ENCODE results near the gene AFF2. TPM values are rescaled to one million over a fixed set of nuclear protein-coding genes. Genes with fewer than 3 reads are reported as not detected.

AFF2 gene
- total RNA-seq, 2 experiments from 2014 or later: 0.13 to 0.40 TPM

- ChIA-PET CTCF (no interaction called here), POLR2A (no interaction called here)
- H3K4me1 Mint-ChIP-seq (ENCODE audit: low read depth): no peaks in the 10 kb centered on the region
- no peaks in the 10 kb centered on the region for H3K36me3 Mint-ChIP-seq (ENCODE audit: low read depth)
- ATAC-seq: no peak
- H3K27ac Mint-ChIP-seq: no peak overlapping the region
- H3K27me3 Mint-ChIP-seq (ENCODE audit: low read depth): no peaks in the 10 kb centered on the region
- H3K9me3 Mint-ChIP-seq (ENCODE audit: insufficient read depth): no peaks in the 10 kb centered on the region
- no peak for DNase-seq
- no peak overlapping the region for H3K4me3 Mint-ChIP-seq
Measured at GRCh38 chrX:148984238-148984637, 483.8 kb downstream of the AFF2 start.

DNA sequence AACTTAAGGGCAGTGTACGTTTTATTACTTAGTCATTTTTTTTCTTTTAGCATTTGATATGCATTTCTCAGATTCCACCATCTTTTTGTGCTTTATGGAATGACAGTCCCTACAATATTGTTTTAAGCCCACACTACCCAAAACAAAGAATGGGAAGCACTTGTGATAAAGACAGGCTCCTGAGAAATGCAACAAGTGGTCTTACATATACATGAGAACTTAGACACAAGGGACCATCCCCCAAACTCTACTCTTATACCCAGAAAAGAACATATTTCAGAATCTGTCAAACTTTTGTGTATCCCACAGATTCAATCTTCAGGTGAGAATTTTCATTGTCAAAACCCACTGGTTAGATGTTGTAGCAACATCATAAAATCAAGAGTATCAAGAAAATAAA, 491.1 kb downstream of the AFF2 start:
- CTCF ChIA-PET: no interaction called here
- POLR2A ChIA-PET: no interaction called here
- no peak for DNase-seq
- no peak overlapping the region for H3K4me3 Mint-ChIP-seq
- no peak for ATAC-seq
- H3K4me1 Mint-ChIP-seq (ENCODE audit: low read depth): no peaks in the 10 kb centered on the region
- H3K27ac Mint-ChIP-seq: no peak overlapping the region
- no peaks in the 10 kb centered on the region for H3K27me3 Mint-ChIP-seq (ENCODE audit: low read depth)
- no peaks in the 10 kb centered on the region for H3K9me3 Mint-ChIP-seq (ENCODE audit: insufficient read depth)
- H3K36me3 Mint-ChIP-seq (ENCODE audit: low read depth): no peaks in the 10 kb centered on the region

GRCh38 chrX:148995661-148996060, 495.2 kb downstream of the AFF2 start:
- Mint-ChIP-seq H3K4me3 (no peak overlapping the region), H3K9me3 (ENCODE audit: insufficient read depth) (no peaks in the 10 kb centered on the region), H3K27me3 (ENCODE audit: low read depth) (no peaks in the 10 kb centered on the region), H3K36me3 (ENCODE audit: low read depth) (no peaks in the 10 kb centered on the region), H3K4me1 (ENCODE audit: low read depth) (no peaks in the 10 kb centered on the region), H3K27ac (no peak overlapping the region)
- CTCF ChIA-PET: no interaction called here
- no peak for DNase-seq
- POLR2A ChIA-PET: no interaction called here
- no peak for ATAC-seq

DNA sequence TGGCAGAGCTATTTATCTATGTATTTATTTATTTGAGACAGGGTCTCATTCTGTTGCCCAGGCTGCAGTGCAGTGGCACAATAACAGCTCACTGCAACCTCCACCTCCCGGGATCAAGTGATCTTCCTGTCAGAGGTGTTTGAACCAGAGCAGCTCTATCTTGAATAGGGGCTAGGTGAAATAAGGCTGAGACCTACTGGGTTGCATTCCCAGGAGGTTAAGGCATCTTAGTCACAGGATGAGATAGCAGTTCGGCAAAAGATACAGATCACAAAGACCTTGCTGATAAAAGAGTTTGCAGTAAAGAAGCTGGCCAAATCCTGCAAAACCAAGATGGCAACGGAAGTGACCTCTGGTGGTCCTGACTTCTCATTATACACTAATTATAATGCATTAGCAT, 501.9 kb downstream of the AFF2 start:
- no peak for DNase-seq
- no peaks in the 10 kb centered on the region for H3K27me3 Mint-ChIP-seq (ENCODE audit: low read depth)
- no peaks in the 10 kb centered on the region for H3K4me1 Mint-ChIP-seq (ENCODE audit: low read depth)
- ATAC-seq: no peak
- CTCF ChIA-PET: no interaction called here
- H3K9me3 Mint-ChIP-seq (ENCODE audit: insufficient read depth): no peaks in the 10 kb centered on the region
- no peak overlapping the region for H3K4me3 Mint-ChIP-seq
- H3K27ac Mint-ChIP-seq: no peak overlapping the region
- no peaks in the 10 kb centered on the region for H3K36me3 Mint-ChIP-seq (ENCODE audit: low read depth)
- POLR2A ChIA-PET: interaction anchor here (1.1 kb wide), 1 partner anchor 16 kb away, joined by 3 read pairs; no protein-coding TSS in a partner anchor

GRCh38 chrX:149003863-149004660, 503.6 kb downstream of the AFF2 start:
- ChIA-PET POLR2A (no interaction called here), CTCF (no interaction called here)
- Mint-ChIP-seq H3K27me3 (ENCODE audit: low read depth) (no peaks in the 10 kb centered on the region), H3K36me3 (ENCODE audit: low read depth) (no peaks in the 10 kb centered on the region), H3K9me3 (ENCODE audit: insufficient read depth) (no peaks in the 10 kb centered on the region), H3K4me3 (no peak overlapping the region), H3K27ac (no peak overlapping the region), H3K4me1 (ENCODE audit: low read depth) (no peaks in the 10 kb centered on the region)
- DNase-seq: no peak
- no peak for ATAC-seq

DNA sequence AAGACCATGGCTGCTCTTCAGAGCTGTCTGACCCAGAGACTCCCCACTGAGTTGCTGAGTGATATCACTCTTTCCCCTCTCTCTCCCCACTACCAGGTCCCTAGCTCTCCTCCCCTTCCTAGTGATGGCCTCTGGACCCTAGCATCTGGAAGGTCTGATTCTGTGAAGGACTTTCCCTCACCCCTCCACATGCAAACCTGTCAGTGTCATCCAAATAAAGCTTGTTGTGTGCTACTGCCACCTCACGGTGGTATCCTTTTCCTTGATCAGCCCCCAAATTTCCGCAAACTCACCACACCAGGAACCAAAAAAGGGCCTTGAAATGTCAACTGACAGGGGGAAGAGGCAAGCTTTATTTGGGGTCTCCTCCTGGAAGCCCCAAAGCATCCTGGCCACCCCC, 504.5 kb downstream of the AFF2 start:
- H3K27ac Mint-ChIP-seq: no peak overlapping the region
- ChIA-PET CTCF (no interaction called here), POLR2A (no interaction called here)
- no peaks in the 10 kb centered on the region for H3K9me3 Mint-ChIP-seq (ENCODE audit: insufficient read depth)
- H3K36me3 Mint-ChIP-seq (ENCODE audit: low read depth): no peaks in the 10 kb centered on the region
- H3K4me1 Mint-ChIP-seq (ENCODE audit: low read depth): no peaks in the 10 kb centered on the region
- ATAC-seq (no peak), DNase-seq (no peak)
- no peak overlapping the region for H3K4me3 Mint-ChIP-seq
- no peaks in the 10 kb centered on the region for H3K27me3 Mint-ChIP-seq (ENCODE audit: low read depth)

DNA sequence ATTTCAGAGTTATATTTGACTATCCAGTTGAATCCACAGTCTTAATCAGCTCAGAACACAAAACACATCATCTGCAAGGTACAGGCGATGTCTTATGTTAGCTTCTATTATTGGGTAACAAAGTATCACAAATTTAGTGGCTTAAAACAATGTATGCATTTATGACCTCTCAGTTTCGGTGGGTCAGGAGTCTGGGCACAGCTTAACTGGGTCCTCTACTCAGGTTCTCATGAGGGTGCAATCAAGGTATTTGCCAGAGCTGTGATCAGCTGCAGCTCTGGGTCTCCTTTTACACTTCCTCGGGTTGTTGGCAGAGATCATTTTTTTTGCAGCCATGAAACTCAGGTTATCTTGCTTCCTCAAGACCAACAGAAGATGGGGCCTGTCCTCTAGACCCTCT, 505.8 kb downstream of the AFF2 start:
- no peak for ATAC-seq
- ChIA-PET CTCF (no interaction called here), POLR2A (interaction anchor here (0.8 kb wide), 1 partner anchor 13 kb away, joined by 3 read pairs; no protein-coding TSS in a partner anchor)

GRCh38 chrX:149007423-149007822, 507.0 kb downstream of the AFF2 start:
- H3K27me3 Mint-ChIP-seq (ENCODE audit: low read depth): no peaks in the 10 kb centered on the region
- H3K4me3 Mint-ChIP-seq: no peak overlapping the region
- POLR2A ChIA-PET: no interaction called here
- ATAC-seq (no peak), DNase-seq (no peak)
- H3K36me3 Mint-ChIP-seq (ENCODE audit: low read depth): no peaks in the 10 kb centered on the region
- H3K9me3 Mint-ChIP-seq (ENCODE audit: insufficient read depth): no peaks in the 10 kb centered on the region
- no peaks in the 10 kb centered on the region for H3K4me1 Mint-ChIP-seq (ENCODE audit: low read depth)
- H3K27ac Mint-ChIP-seq: no peak overlapping the region
- CTCF ChIA-PET: no interaction called here

More for the DNA sequence above, 505.8 kb downstream of the AFF2 start:
- H3K27me3 Mint-ChIP-seq (ENCODE audit: low read depth): no peaks in the 10 kb centered on the region
- H3K4me3 Mint-ChIP-seq: no peak overlapping the region
- H3K9me3 Mint-ChIP-seq (ENCODE audit: insufficient read depth): no peaks in the 10 kb centered on the region
- H3K4me1 Mint-ChIP-seq (ENCODE audit: low read depth): no peaks in the 10 kb centered on the region
- no peak overlapping the region for H3K27ac Mint-ChIP-seq
- H3K36me3 Mint-ChIP-seq (ENCODE audit: low read depth): no peaks in the 10 kb centered on the region
- no peak for DNase-seq

GRCh38 chrX:149010013-149010852, 509.8 kb downstream of the AFF2 start:
- H3K27ac Mint-ChIP-seq: no peak overlapping the region
- POLR2A ChIA-PET: no interaction called here

GRCh38 chrX:149010853-149011224, 510.4 kb downstream of the AFF2 start:
- Mint-ChIP-seq H3K4me1 (ENCODE audit: low read depth) (no peaks in the 10 kb centered on the region), H3K27ac (no peak overlapping the region), H3K9me3 (ENCODE audit: insufficient read depth) (no peaks in the 10 kb centered on the region), H3K4me3 (no peak overlapping the region), H3K27me3 (ENCODE audit: low read depth) (no peaks in the 10 kb centered on the region), H3K36me3 (ENCODE audit: low read depth) (no peaks in the 10 kb centered on the region)
- no peak for DNase-seq
- ChIA-PET POLR2A (no interaction called here), CTCF (no interaction called here)
- no peak for ATAC-seq

More at GRCh38 chrX:149010013-149010852, 509.8 kb downstream of the AFF2 start:
- Mint-ChIP-seq H3K9me3 (ENCODE audit: insufficient read depth) (no peaks in the 10 kb centered on the region), H3K4me1 (ENCODE audit: low read depth) (no peaks in the 10 kb centered on the region), H3K4me3 (no peak overlapping the region), H3K27me3 (ENCODE audit: low read depth) (no peaks in the 10 kb centered on the region), H3K36me3 (ENCODE audit: low read depth) (no peaks in the 10 kb centered on the region)
- ATAC-seq (no peak), DNase-seq (no peak)
- CTCF ChIA-PET: no interaction called here

DNA sequence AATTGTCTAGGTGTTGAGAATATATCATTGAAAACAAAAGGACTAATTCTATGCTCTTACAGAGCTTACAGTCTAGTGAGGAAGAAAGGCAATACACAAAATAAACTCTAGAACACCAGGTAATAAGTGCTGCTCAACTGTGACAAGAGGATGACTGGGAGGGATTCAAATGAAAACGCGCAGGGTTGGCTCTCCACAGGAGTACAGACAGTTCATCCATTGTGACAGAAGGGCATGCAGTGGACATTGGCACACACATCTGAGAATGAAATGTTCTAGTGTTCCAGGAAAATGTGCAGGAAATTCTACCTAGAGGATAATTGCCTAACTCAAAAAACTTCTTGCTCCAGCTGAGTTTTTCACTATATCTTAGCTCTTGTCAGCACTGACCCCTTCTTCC, 512.7 kb downstream of the AFF2 start:
- ChIA-PET POLR2A (no interaction called here), CTCF (no interaction called here)
- Mint-ChIP-seq H3K27me3 (ENCODE audit: low read depth) (no peaks in the 10 kb centered on the region), H3K4me1 (ENCODE audit: low read depth) (no peaks in the 10 kb centered on the region), H3K4me3 (no peak overlapping the region), H3K9me3 (ENCODE audit: insufficient read depth) (no peaks in the 10 kb centered on the region), H3K36me3 (ENCODE audit: low read depth) (no peaks in the 10 kb centered on the region), H3K27ac (no peak overlapping the region)
- no peak for DNase-seq
- ATAC-seq: no peak

DNA sequence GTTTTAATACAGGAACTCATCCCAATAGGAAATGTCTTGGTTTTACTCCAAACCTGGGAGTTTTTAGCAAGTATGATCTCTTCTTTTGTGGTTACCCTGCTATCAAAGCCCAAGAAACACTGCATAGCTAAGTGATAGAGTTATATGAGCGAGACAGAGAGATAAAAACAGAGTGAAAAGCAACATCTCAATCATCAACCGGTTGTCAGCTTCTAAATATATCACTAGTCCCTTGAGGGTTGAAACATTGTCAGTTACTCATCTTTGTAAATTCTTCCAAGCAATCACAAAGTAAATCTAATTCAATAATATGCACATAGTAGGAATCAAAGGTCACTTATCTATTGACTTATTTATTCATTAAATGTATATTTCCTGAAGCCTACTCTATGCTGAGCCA, 520.7 kb downstream of the AFF2 start:
- ChIA-PET CTCF (no interaction called here), POLR2A (no interaction called here)
- Mint-ChIP-seq H3K4me1 (ENCODE audit: low read depth) (no peaks in the 10 kb centered on the region), H3K27ac (no peak overlapping the region), H3K4me3 (no peak overlapping the region), H3K9me3 (ENCODE audit: insufficient read depth) (no peaks in the 10 kb centered on the region), H3K27me3 (ENCODE audit: low read depth) (no peaks in the 10 kb centered on the region), H3K36me3 (ENCODE audit: low read depth) (no peaks in the 10 kb centered on the region)
- ATAC-seq (no peak), DNase-seq (no peak)

Data from activated CD8-positive, alpha-beta T cell treated with anti-CD3 and anti-CD28 coated beads, Interleukin-2, amount 10 ng/mL, durations not matched to agents 7 days and 5 days (primary cell).